Osteocyte (in vitro differentiated cells): ENCODE measurements around the gene HPSE2. TPM values are rescaled to one million over a fixed set of nuclear protein-coding genes. Genes with fewer than 3 reads are reported as not detected.

ENCODE experiments used
- DNase-seq: peaks from one replicate; pipeline ENCODE4 v3.0.0; 2021; ENCODE audit warnings: mixed read lengths; ENCODE audit not compliant: unreplicated experiment; ENCODE audit errors: extremely low spot score
- H3K27ac Mint-ChIP-seq: one replicate; pipeline ENCODE4 v1.8.0; 2021; ENCODE audit warnings: mild to moderate bottlenecking, mixed read lengths; ENCODE audit not compliant: unreplicated experiment
- H3K27me3 Mint-ChIP-seq: one replicate; pipeline ENCODE4 v1.8.0; 2021; ENCODE audit warnings: mixed read lengths; ENCODE audit not compliant: unreplicated experiment
- H3K36me3 Mint-ChIP-seq: one replicate; pipeline ENCODE4 v1.8.0; 2021; ENCODE audit warnings: mixed read lengths; ENCODE audit not compliant: unreplicated experiment
- H3K4me1 Mint-ChIP-seq: one replicate; pipeline ENCODE4 v1.8.0; 2021; ENCODE audit warnings: mixed read lengths; ENCODE audit not compliant: unreplicated experiment
- H3K4me3 Mint-ChIP-seq: one replicate; pipeline ENCODE4 v1.8.0; 2021; ENCODE audit warnings: mild to moderate bottlenecking, moderate library complexity, mixed read lengths; ENCODE audit not compliant: unreplicated experiment
- H3K9me3 Mint-ChIP-seq: one replicate; pipeline ENCODE4 v1.8.0; 2021; ENCODE audit warnings: mixed read lengths; ENCODE audit not compliant: unreplicated experiment
- CTCF ChIP-seq: fragments of 200-600 bp; sonication (generic); IDR thresholded peaks from 2 replicates; pipeline ENCODE4 v1.5.0; 2021; ENCODE audit warnings: antibody characterized with exemption, mild to moderate bottlenecking, moderate library complexity
- total RNA-seq: library from RNA; stranded (reverse); gene quantifications from 2 replicates; pipeline ENCODE4 v1.2.1, GENCODE V29; 2021

Gene HPSE2
- total RNA-seq, 1 donor from 2014 or later: not detected

- TF ChIP-seq CTCF: no peak
- Mint-ChIP-seq H3K9me3 (no peaks in the 10 kb centered on the region), H3K4me1 (peaks cover 14% of the 10 kb centered on the region), H3K27me3 (peaks cover 26% of the 10 kb centered on the region), H3K27ac (no peak overlapping the region), H3K4me3 (no peak overlapping the region), H3K36me3 (peaks cover 8% of the 10 kb centered on the region)
- no peak for DNase-seq
Measured at GRCh38 chr10:98449287-98449686, 786.4 kb downstream of the HPSE2 start.

- peak; percentile 16 for TF ChIP-seq CTCF
- DNase-seq: peak; percentile 93
- Mint-ChIP-seq H3K27ac (peak within 1 kb of the TSS; percentile 86), H3K4me3 (peak within 1 kb of the TSS; percentile 79), H3K4me1 (peaks cover 16% of the 10 kb centered on the region), H3K27me3 (peaks cover 13% of the 10 kb centered on the region), H3K36me3 (peaks cover 19% of the 10 kb centered on the region), H3K9me3 (no peaks in the 10 kb centered on the region)
Measured at GRCh38 chr10:98446661-98447221, 788.9 kb downstream of the HPSE2 start, which contains the start of gene HPS1. HPS1 (minus strand) TSS chr10:98446935; CDS start chr10:98443240, 3,695 bp downstream.

- Mint-ChIP-seq H3K27me3 (peaks cover 13% of the 10 kb centered on the region), H3K4me3 (peak overlapping the region; percentile 79)
Measured at GRCh38 chr10:98446151-98446660, 789.4 kb downstream of the HPSE2 start.

GRCh38 chr10:98445200-98445812 is 790.3 kb downstream of the HPSE2 start:
- peak overlapping the region; percentile 79 for H3K4me3 Mint-ChIP-seq
- H3K36me3 Mint-ChIP-seq: peaks cover 27% of the 10 kb centered on the region
- DNase-seq: peak; percentile 78
- no peak for TF ChIP-seq CTCF
- peak overlapping the region; percentile 86 for H3K27ac Mint-ChIP-seq
- peaks cover 16% of the 10 kb centered on the region for H3K4me1 Mint-ChIP-seq
- H3K27me3 Mint-ChIP-seq: peaks cover 4% of the 10 kb centered on the region
- H3K9me3 Mint-ChIP-seq: no peaks in the 10 kb centered on the region

More at GRCh38 chr10:98446151-98446660, 789.4 kb downstream of the HPSE2 start:
- Mint-ChIP-seq H3K27ac (peak overlapping the region; percentile 86), H3K9me3 (no peaks in the 10 kb centered on the region), H3K36me3 (peaks cover 22% of the 10 kb centered on the region), H3K4me1 (peaks cover 16% of the 10 kb centered on the region)
- TF ChIP-seq CTCF: no peak
- peak; percentile 84 for DNase-seq

GRCh38 chr10:98444314-98445006 is 791.2 kb downstream of the HPSE2 start:
- Mint-ChIP-seq H3K27ac (peak overlapping the region; percentile 28), H3K4me3 (peak overlapping the region; percentile 2)

More at GRCh38 chr10:98444314-98445006, 791.2 kb downstream of the HPSE2 start:
- Mint-ChIP-seq H3K36me3 (peaks cover 33% of the 10 kb centered on the region), H3K27me3 (peaks cover under 1% of the 10 kb centered on the region), H3K4me1 (peaks cover 16% of the 10 kb centered on the region), H3K9me3 (no peaks in the 10 kb centered on the region)
- peak; percentile 60 for DNase-seq
- TF ChIP-seq CTCF: no peak
